HG03159 (cell line): ENCODE data around the gene LRRC71.
"Not testable (repeated sequence)": the region's sequence is repeated elsewhere in the genome, so short reads cannot be mapped to it uniquely, and the experiment has no call there.

Experiments used
- ATAC-seq: cut with Tn5 transposase; IDR thresholded peaks from one replicate; pipeline ENCODE4 v1.9.1; 2021; ENCODE audit warnings: mild to moderate bottlenecking, moderate library complexity; ENCODE audit not compliant: unreplicated experiment

LRRC71 gene

GRCh38 chr1:156926695-156927094 lies 6.3 kb downstream of the LRRC71 start:
- not testable (repeated sequence) for ATAC-seq

GRCh38 chr1:156927215-156928042 lies 7.0 kb downstream of the LRRC71 start:
- no peak for ATAC-seq

- no peak for ATAC-seq
Observed at GRCh38 chr1:156928043-156928602, 7.7 kb downstream of the LRRC71 start.

- no peak for ATAC-seq
Observed at GRCh38 chr1:156929596-156930238, 9.3 kb downstream of the LRRC71 start.

- no peak for ATAC-seq
Observed at GRCh38 chr1:156930483-156930882, 10.1 kb downstream of the LRRC71 start.

- ATAC-seq, result no peak
Observed at GRCh38 chr1:156931211-156931952, 10.9 kb downstream of the LRRC71 start.

GRCh38 chr1:156931974-156932710 lies 11.7 kb downstream of the LRRC71 start:
- ATAC-seq, result no peak

- ATAC-seq, result no peak
Observed at GRCh38 chr1:156933136-156933535, 12.7 kb downstream of the LRRC71 start.

- no peak for ATAC-seq
Observed at GRCh38 chr1:156935505-156936128, 15.2 kb downstream of the LRRC71 start.

GRCh38 chr1:156936191-156936590 lies 15.8 kb downstream of the LRRC71 start:
- no peak for ATAC-seq

- ATAC-seq, result no peak
Observed at GRCh38 chr1:156936721-156937220, 16.3 kb downstream of the LRRC71 start.

- no peak for ATAC-seq
Observed at GRCh38 chr1:156937883-156938282, 17.5 kb downstream of the LRRC71 start.

- no peak for ATAC-seq
Observed at GRCh38 chr1:156938813-156939212, 18.4 kb downstream of the LRRC71 start.

GRCh38 chr1:156939786-156940334 lies 19.4 kb downstream of the LRRC71 start:
- no peak for ATAC-seq

- no peak for ATAC-seq
Observed at GRCh38 chr1:156941675-156942074, 21.2 kb downstream of the LRRC71 start.

GRCh38 chr1:156942176-156942575 lies 21.7 kb downstream of the LRRC71 start:
- ATAC-seq, result no peak

- no peak for ATAC-seq
Observed at GRCh38 chr1:156942576-156942975, 22.1 kb downstream of the LRRC71 start.

GRCh38 chr1:156943756-156944155 lies 23.3 kb downstream of the LRRC71 start:
- ATAC-seq, result no peak

- no peak for ATAC-seq
Observed at GRCh38 chr1:156944268-156944667, 23.8 kb downstream of the LRRC71 start.

- ATAC-seq, result no peak
Observed at GRCh38 chr1:156944848-156945247, 24.4 kb downstream of the LRRC71 start.
